ENCODE data around the gene ELFN2.
"Not testable (repeated sequence)": the region's sequence is repeated elsewhere in the genome, so short reads cannot be mapped to it uniquely, and the experiment has no call there.

Gene ELFN2

DNA sequence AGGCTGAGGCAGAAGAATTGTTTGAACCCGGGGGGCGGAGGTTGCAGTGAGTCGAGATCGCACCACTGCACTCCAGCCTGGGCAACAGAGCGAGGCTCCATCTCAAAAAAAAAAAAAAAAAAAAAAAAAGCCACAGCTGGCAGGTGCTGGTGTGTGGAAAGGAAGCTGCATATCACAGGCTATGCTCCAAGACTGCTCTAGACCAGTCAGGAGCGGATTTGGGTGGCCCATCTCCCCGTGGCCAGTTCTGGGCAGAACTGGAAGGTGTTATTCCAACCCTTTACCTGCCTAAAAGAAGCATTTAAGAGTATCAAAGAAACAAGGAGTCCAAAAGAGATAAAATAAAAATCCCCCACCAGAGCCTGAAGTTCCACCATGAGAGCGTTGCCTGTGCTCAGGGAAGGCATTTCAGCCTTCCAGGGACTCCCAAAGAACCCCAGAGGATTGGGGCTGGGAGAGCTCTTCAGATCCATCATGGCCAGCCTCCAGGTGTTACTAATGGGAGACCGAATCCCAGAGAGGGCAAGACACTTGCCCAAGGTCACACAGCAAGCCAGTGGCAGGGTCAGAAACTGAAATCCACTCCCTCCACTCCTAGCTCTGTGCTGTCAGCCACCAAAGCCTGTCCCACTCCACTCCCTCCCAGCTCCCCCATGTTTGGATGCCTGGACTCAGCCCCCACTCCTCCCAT lies 44.6 kb upstream of the ELFN2 start:
- TF ChIP-seq CTCF (IDR thresholded peaks at IDR 0.05; ENCODE audit: control extremely low read depth, extremely low read depth, low read depth, missing control alignments): no peak
- POLR2A ChIA-PET: no interaction called here
- CTCF ChIA-PET: interaction anchor here (0.8 to 2.6 kb wide), 25 partner anchors 8 to 273 kb away, joined by 3 to 22 read pairs (median 4); partner anchors contain the start of genes LGALS2 and MFNG
- no peak for DNase-seq (ENCODE audit: extremely low spot score)

DNA sequence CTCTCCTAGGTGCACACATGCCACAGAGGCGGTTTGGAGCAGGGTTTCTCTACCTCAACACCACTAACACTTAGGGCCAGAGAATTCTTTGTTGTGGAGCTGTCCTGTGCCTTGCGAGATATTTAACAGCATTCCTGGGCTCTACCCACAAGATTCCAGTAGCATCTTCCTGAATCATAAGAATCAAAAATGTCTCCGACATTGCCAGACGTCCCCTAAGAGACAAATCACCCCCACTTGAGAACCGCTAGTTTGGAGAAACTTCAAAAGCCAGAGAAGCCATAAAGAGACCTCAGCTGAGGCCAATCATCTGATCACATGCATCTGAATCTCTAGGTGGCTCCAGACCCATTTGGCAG lies 42.8 kb upstream of the ELFN2 start:
- ChIA-PET POLR2A (no interaction called here), CTCF (interaction anchor here (1.0 to 1.5 kb wide), 3 partner anchors 12 to 271 kb away, joined by 3 to 4 read pairs (median 4); no protein-coding TSS in a partner anchor)
- TF ChIP-seq CTCF (IDR thresholded peaks at IDR 0.05; ENCODE audit: control extremely low read depth, extremely low read depth, low read depth, missing control alignments): no peak
- no peak for DNase-seq (ENCODE audit: extremely low spot score)

GRCh38 chr22:37469416-37470086 lies 42.3 kb upstream of the ELFN2 start:
- POLR2A ChIA-PET: no interaction called here
- DNase-seq (ENCODE audit: extremely low spot score): no peak
- TF ChIP-seq CTCF (IDR thresholded peaks at IDR 0.05; ENCODE audit: control extremely low read depth, extremely low read depth, low read depth, missing control alignments): no peak
- CTCF ChIA-PET: interaction anchor here (1.0 to 1.5 kb wide), 3 partner anchors 11 to 270 kb away, joined by 3 to 4 read pairs (median 4); no protein-coding TSS in a partner anchor

- CTCF ChIA-PET: not testable (repeated sequence)
Observed at GRCh38 chr22:37468201-37468695, 41.0 kb upstream of the ELFN2 start.

DNA sequence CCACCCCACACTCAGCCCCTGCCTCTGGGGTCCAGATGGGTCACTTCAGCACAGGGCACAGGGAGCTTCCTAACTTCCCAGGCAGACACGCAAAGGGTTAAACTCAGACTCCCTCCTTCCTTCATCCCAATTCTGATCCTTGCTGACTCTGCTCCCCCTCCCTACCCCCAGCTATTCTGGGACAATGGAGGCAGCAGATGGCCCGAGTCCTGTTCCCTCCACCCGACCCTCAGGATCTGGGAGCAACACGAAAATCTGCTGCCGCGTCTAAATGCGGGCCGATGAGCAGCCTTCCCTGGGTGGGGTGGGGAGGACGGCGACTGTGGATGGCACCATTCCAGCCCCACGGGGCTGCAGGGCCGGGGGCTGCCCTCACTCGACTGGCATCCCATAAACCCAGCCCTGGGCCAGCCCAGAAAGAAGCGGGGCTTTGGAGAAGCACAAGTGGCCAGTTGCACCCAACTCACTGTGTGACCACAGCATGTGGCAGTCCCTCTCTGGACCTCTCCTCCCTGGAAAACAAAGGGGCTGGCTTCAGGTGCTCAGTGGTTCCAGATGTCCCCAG lies 40.2 kb upstream of the ELFN2 start:
- POLR2A ChIA-PET: no interaction called here

More at GRCh38 chr22:37468201-37468695, 41.0 kb upstream of the ELFN2 start:
- POLR2A ChIA-PET; DNase-seq (ENCODE audit: extremely low spot score): not testable (repeated sequence)

DNA sequence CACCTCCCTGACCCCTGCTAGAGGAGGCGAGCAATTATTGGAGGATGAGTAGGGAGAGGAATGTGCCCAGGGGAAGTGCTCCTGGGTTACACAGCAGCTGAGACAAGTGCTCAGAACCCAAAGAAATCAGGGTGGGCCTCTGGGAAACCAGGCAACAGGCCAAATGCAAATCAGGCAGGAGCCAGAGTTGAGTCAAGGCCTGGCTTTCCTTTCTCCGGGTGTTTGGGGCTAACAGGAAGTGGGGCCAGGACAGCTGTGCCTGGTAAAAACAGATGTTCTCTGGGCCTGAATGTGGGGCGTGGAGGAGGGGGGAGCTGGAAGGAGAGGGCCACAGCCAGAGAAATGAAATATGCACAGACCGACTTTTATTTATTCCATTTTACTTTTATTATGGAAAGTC lies 36.9 kb upstream of the ELFN2 start:
- peak; percentile 59 for DNase-seq (ENCODE audit: extremely low spot score)
- POLR2A ChIA-PET: no interaction called here
- no peak for TF ChIP-seq CTCF (IDR thresholded peaks at IDR 0.05; ENCODE audit: control extremely low read depth, extremely low read depth, low read depth, missing control alignments)
- CTCF ChIA-PET: interaction anchor here (0.8 to 1.9 kb wide), 5 partner anchors 8 to 148 kb away, joined by 3 to 7 read pairs (median 3); no protein-coding TSS in a partner anchor

More for the DNA sequence above, 40.2 kb upstream of the ELFN2 start:
- DNase-seq (ENCODE audit: extremely low spot score): no peak
- no peak for TF ChIP-seq CTCF (IDR thresholded peaks at IDR 0.05; ENCODE audit: control extremely low read depth, extremely low read depth, low read depth, missing control alignments)
- CTCF ChIA-PET: interaction anchor here (1.0 to 2.0 kb wide), 2 partner anchors 11 to 207 kb away, joined by 3 to 6 read pairs; no protein-coding TSS in a partner anchor
